ENCODE data around the gene ATP5F1D. TPM values are rescaled to one million over a fixed set of nuclear protein-coding genes. Genes with fewer than 3 reads are reported as not detected.
"Not testable (repeated sequence)": the region's sequence is repeated elsewhere in the genome, so short reads cannot be mapped to it uniquely, and the experiment has no call there.

Gene ATP5F1D
- total and polyA plus RNA-seq, 2 donors (not counting 1 experiment from before 2014, with no cell fraction given): 150 to 166 TPM

DNA sequence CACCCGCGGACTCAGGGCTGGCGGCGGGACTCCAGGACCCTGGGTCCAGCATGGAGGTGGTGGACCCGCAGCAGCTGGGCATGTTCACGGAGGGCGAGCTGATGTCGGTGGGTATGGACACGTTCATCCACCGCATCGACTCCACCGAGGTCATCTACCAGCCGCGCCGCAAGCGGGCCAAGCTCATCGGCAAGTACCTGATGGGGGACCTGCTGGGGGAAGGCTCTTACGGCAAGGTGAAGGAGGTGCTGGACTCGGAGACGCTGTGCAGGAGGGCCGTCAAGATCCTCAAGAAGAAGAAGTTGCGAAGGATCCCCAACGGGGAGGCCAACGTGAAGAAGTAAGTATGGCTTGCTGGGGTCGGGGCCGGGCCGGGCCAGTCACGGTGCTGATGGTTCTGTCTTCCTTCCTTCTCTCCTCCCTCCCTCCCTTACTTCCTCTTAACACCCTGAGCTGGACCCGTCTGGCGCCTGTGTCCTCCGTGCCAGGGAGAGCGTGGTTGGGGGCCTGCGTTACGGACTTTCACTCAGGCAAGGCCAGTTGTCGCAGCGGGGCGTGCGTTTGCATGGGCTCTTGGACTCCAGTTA is 34.6 kb upstream of the ATP5F1D start:
- peak overlapping the region; percentile 98 for H3K4me2 ChIP-seq (replicated peaks; ENCODE audit: low read depth, low read length, poor library complexity, severe bottlenecking)
- TF ChIP-seq EZH2 (IDR thresholded peaks at IDR 0.05; ENCODE audit: borderline replicate concordance, insufficient read depth, low read depth, low read length, poor library complexity, severe bottlenecking): no peak
- TF ChIP-seq, protein P1, sequence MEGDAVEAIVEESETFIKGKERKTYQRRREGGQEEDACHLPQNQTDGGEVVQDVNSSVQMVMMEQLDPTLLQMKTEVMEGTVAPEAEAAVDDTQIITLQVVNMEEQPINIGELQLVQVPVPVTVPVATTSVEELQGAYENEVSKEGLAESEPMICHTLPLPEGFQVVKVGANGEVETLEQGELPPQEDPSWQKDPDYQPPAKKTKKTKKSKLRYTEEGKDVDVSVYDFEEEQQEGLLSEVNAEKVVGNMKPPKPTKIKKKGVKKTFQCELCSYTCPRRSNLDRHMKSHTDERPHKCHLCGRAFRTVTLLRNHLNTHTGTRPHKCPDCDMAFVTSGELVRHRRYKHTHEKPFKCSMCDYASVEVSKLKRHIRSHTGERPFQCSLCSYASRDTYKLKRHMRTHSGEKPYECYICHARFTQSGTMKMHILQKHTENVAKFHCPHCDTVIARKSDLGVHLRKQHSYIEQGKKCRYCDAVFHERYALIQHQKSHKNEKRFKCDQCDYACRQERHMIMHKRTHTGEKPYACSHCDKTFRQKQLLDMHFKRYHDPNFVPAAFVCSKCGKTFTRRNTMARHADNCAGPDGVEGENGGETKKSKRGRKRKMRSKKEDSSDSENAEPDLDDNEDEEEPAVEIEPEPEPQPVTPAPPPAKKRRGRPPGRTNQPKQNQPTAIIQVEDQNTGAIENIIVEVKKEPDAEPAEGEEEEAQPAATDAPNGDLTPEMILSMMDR (IDR thresholded peaks at IDR 0.05): no peak
- Mint-ChIP-seq H3K4me1 (peaks cover 28% of the 10 kb centered on the region), H3K27ac (peak overlapping the region; percentile 92), H3K27me3 (no peaks in the 10 kb centered on the region), H3K9me3 (ENCODE audit: insufficient read depth) (no peaks in the 10 kb centered on the region), H3K4me3 (peak overlapping the region; percentile 94)
- peaks cover 62% of the 10 kb centered on the region for H3K79me2 ChIP-seq (ENCODE audit: control insufficient read depth, insufficient read depth, low read length)
- intact Hi-C loops (cut with micrococcal nuclease): no loop called here
- no peaks in the 10 kb centered on the region for H3K9me3 ChIP-seq (ENCODE audit: control extremely low read depth in 1 of 3, control insufficient read depth in 2 of 3, insufficient read depth in 1 of 3, low read length in 2 of 3)
- H3K9ac ChIP-seq (ENCODE audit: low read length): peak overlapping the region; percentile 83
- H3K27me3 ChIP-seq (replicated peaks in 1 of 4; ENCODE audit: control extremely low read depth in 1 of 4, control insufficient read depth in 3 of 4, insufficient read depth in 4 of 4, low read length in 3 of 4): no peaks in the 10 kb centered on the region
- DNase-seq (peak; percentile 69), ATAC-seq (ENCODE audit: low read depth) (no peak)
- CTCF ChIA-PET: interaction anchor here (0.6 to 0.7 kb wide), 2 partner anchors 90 to 350 kb away, joined by 3 read pairs; no protein-coding TSS in a partner anchor
- POLR2A ChIA-PET: interaction anchor here (0.5 to 0.6 kb wide), 4 partner anchors 13 to 108 kb away, joined by 3 to 5 read pairs (median 4); no protein-coding TSS in a partner anchor
- H4K20me1 ChIP-seq (ENCODE audit: control insufficient read depth, insufficient read depth, low read length, poor library complexity, severe bottlenecking): peaks cover 56% of the 10 kb centered on the region
- H3K36me3 ChIP-seq (replicated peaks in 1 of 2; ENCODE audit: control extremely low read depth in 1 of 2, control insufficient read depth in 1 of 2, extremely low read depth in 1 of 2, insufficient read depth in 2 of 2, low read length in 1 of 2): peaks cover 0 to 13% of the 10 kb centered on the region in 2 experiments
- H3K4me1 ChIP-seq (ENCODE audit: control insufficient read depth in 2 of 2, insufficient read depth in 2 of 2, low read length in 2 of 2): peaks cover 16 to 32% of the 10 kb centered on the region in 2 donors
- peak overlapping the region; percentile 26 for H2AFZ ChIP-seq (ENCODE audit: insufficient read depth, low read depth, low read length, poor library complexity, severe bottlenecking)
- peak overlapping the region; percentile 34 to 64 for H3K27ac ChIP-seq (ENCODE audit: low read length in 2 of 2)
- peak overlapping the region; percentile 48 to 77 (median 63) for H3K4me3 ChIP-seq (ENCODE audit: control extremely low read depth in 1 of 5, extremely low read depth in 1 of 5, insufficient read depth in 1 of 5, low read depth in 2 of 5, low read length in 4 of 5)
- 2% methylated on average over 38 of the region's 38 CpGs for WGBS (ENCODE audit: insufficient coverage)

DNA sequence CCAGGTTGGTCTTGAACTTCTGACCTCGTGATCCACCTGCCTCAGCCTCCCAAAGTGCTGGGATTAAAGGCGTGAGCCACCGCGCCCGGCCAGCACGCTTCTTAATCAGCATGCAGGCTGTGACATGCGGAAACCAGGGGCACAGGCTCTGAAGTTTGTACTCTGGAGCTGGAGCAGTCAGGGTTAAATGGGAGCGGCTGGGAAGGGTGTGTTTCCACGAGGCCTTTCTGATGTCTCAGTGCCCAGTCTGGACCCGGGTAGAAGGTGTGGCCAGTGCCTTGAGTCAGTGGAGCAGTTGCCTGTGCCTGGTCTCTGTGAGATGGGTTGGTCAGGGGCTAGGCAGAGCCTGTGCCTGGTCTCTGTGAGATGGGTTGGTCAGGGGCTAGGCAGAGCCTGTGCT is 32.7 kb upstream of the ATP5F1D start:
- DNase-seq; H3K27ac ChIP-seq (ENCODE audit: low read length in 2 of 2); H3K27me3 ChIP-seq (replicated peaks in 1 of 4; ENCODE audit: control extremely low read depth in 1 of 4, control insufficient read depth in 3 of 4, insufficient read depth in 4 of 4, low read length in 3 of 4); H3K9ac ChIP-seq (ENCODE audit: low read length); H3K9me3 ChIP-seq (ENCODE audit: control extremely low read depth in 1 of 3, control insufficient read depth in 2 of 3, insufficient read depth in 1 of 3, low read length in 2 of 3); H2AFZ ChIP-seq (ENCODE audit: insufficient read depth, low read depth, low read length, poor library complexity, severe bottlenecking); H3K27me3 Mint-ChIP-seq; CTCF ChIA-PET; intact Hi-C loops (cut with micrococcal nuclease); H3K9me3 Mint-ChIP-seq (ENCODE audit: insufficient read depth); H3K4me3 ChIP-seq (ENCODE audit: control extremely low read depth in 1 of 5, extremely low read depth in 1 of 5, insufficient read depth in 1 of 5, low read depth in 2 of 5, low read length in 4 of 5); ATAC-seq (ENCODE audit: low read depth): not testable (repeated sequence)
- peaks cover 31% of the 10 kb centered on the region for H3K4me1 Mint-ChIP-seq
- H3K4me2 ChIP-seq (replicated peaks; ENCODE audit: low read depth, low read length, poor library complexity, severe bottlenecking): peak overlapping the region; percentile 48
- H3K79me2 ChIP-seq (ENCODE audit: control insufficient read depth, insufficient read depth, low read length): peaks cover 81% of the 10 kb centered on the region
- peaks cover 22 to 39% of the 10 kb centered on the region in 2 donors for H3K4me1 ChIP-seq (ENCODE audit: control insufficient read depth in 2 of 2, insufficient read depth in 2 of 2, low read length in 2 of 2)
- H3K4me3 Mint-ChIP-seq: peak overlapping the region; percentile 16
- POLR2A ChIA-PET: interaction anchor here (1.1 kb wide), 1 partner anchor 9 kb away, joined by 3 read pairs; no protein-coding TSS in a partner anchor
- H3K27ac Mint-ChIP-seq: peak overlapping the region; percentile 41
- 88% methylated on average over 9 of the region's 10 CpGs for WGBS (ENCODE audit: insufficient coverage)
- peaks cover 74% of the 10 kb centered on the region for H4K20me1 ChIP-seq (ENCODE audit: control insufficient read depth, insufficient read depth, low read length, poor library complexity, severe bottlenecking)
- peaks cover 0 to 19% of the 10 kb centered on the region in 2 experiments for H3K36me3 ChIP-seq (replicated peaks in 1 of 2; ENCODE audit: control extremely low read depth in 1 of 2, control insufficient read depth in 1 of 2, extremely low read depth in 1 of 2, insufficient read depth in 2 of 2, low read length in 1 of 2)
